NCI-H146 (cell line): Measurements from ENCODE around the gene GATA2.
A peak's percentile ranks its signal among the peaks of the same experiment; 100 is the strongest.

Source experiments
- DNase-seq: peaks from one replicate; lab custom pipeline; 2025; lab: John Stamatoyannopoulos, UW

GATA2 gene

GRCh38 chr3:128488636-128488990 is 4.4 kb downstream of the GATA2 start:
- DNase-seq, result no peak

DNA sequence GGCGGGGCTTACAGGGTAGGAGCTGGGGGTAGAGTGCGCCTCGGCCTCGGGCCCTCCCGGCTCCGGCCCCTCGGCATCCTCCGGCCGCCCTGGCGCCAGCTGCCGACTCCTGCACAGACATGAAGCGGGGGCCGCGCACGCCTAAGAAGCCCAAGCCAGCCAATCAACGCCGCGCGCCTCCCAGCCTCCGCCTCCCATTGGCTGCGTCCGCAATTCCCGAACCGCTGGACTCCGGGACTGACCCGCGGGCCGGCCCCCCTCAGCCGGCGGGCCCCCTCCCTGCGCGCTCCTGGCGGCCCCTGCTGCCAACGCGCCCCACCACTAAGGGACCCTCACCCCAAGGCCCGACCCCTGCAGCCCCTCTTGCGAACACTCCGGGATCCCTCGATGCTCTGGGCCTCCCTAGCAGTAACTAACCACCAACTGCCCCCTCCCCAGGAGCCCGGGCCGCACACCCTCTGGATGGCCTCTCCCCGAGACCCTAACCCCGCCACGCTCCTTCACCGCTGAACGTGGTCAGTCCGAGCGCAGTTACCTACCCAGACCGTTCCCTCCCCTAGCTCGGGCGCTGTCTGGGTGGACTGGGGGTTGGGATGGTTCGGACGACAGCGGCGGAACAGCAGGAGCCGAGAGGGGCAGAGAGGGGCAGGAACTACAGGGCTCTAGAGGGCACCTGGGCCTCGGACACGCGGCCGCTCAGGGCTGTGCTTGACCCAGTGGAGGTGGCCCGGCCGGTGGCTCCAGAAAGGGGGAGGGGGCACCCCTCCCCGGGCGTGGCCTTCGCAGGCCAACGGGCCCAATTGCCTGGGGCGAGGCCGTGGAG is 5.0 kb downstream of the GATA2 start:
- DNase-seq, result peak; percentile 94

DNA sequence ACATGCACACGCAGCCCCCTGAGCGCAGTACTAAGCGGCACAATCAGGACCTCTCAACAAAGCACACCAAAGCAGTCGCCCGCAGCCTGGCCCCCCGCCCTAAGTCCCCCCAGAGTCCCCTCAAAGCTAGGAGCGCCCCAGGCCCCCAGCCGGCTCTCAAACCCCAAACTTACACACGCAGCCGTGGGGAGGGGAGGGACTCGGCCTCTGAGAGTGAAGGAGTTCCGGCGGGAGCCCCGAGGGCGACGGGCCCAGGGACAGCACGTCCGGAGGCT is 5.5 kb downstream of the GATA2 start:
- no peak for DNase-seq

GRCh38 chr3:128486681-128487537 is 6.1 kb downstream of the GATA2 start:
- peak; percentile 59 for DNase-seq

GRCh38 chr3:128486205-128486628 is 6.8 kb downstream of the GATA2 start:
- DNase-seq, result no peak

DNA sequence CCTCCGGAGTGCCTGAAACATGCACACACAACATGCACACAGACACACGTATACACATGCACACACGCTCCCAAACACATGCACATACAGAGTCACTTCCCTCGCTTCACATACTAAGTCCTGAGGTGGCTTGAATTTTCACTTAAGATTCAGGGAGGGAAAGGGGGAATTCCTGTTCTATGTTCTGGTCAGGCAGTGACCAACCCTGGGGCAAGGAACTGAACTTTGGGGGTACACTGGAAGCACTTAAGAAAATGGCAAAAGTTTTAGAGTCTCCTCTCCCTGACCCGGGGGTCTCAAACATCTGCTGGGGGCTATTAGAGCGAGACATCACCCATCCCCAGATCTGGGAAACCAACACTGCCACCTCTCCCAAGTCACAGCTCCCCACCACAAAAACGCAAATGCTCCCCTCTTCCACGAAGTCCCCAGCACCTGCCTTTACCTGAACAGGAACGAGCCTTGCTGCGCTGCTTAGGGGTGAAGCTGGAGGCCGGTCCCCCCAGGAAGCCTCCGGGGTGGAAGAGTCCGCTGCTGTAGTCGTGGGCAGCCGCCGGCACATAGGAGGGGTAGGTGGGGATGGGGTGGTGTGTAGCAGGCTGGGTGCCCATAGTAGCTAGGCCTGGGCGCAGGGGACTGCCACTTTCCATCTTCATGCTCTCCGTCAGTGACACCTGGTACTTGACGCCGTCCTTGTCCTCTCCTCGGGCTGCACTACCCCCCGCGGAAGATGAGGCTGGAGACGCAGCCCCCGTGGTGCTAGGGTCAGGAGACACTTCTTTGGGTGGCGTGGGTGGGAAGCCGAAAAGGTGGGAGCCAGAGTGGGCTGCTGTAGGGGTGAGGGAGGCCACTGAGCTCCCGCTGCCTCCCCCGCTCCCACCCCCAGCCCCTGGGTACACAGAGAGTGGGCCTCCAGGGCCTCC is 7.5 kb downstream of the GATA2 start:
- no peak for DNase-seq

DNA sequence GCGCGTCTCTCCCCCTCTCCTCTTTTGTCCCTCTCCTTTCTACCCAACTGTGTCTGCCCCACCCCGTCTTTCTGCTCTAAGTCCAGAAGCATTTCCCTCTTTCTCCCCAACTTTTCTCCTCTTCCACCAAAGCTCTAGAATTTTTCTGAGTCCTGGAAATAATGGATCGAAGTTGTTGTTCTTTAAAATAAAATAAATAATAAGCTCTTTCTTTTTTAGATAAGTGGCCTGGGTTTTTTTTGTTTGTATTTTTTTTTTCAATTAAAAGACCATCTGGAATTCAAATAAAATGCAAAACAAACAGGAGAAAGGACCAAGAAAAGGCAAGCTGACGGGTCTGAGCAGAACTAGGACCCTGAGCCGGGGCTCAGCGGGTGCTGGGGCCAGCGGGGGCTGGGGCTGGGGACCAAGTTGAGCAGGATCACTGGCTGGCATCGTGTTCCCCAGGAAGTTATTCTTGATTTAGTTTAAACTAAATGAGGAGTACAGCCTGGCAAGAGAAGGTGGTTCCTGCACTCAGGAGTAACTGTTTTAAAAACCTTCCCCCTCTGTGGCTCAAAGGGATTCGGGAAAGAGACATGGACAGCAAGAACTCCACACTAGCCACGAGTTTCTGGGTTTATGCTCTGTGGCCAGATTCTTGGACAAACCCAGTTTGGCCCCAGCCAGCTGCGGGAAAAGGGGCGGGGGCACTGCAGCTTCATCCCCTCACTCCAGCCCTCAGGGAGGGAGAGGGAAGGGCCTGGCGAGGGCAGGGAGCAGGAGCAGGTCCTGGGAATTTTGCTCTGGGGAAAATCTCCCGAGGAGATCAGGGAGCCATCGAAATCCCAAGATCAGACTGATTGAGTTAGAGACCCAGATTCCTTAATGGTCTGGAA is 8.4 kb downstream of the GATA2 start:
- DNase-seq, result no peak

GRCh38 chr3:128483657-128484403 is 9.2 kb downstream of the GATA2 start:
- no peak for DNase-seq

DNA sequence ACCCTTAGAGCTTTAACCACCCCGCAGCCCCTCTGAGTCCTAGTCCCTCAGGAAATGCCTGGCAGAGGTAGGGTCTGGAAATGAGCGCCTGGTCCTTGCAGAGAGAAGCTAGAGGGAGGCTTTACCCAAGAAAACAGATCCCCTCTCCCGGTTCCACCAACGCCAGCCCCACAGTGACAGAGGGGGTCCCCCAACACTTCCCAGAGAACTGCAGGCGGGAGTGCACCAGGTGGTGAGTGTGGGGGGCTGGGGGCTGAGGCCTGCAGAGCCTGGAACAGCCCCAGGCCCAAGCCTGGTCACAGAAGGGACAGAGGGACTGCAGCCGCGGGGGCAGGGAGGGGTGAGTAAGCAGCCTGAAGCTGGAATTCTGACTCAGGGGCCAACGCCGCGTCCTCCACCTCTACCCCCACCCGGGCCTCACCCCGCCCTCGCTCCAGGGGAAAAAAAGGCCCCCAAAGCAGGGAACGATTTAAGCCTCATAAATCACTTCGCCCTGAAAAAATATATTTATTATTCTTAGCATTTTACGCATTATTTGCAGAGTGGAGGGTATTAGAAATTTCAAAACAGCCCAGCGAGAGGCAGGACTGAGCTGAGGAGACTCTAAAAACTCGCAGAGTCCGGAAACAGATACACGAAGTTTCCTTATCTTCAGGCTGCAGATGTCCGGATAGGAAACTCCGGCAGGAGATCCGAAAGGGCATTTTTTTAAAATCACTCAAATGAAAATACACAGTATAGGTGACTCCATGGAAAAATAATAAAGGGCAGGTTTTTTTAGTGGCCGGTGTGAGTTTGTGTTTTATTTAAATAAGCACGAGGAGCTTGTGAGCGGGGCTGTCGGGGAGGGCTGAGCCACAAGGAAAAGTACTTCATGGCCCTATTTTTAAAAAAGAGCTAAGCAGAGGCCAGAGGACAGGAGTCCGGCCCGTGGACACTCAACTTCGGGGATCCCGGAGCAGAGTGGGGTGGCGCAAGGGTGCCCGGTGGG is 10.0 kb downstream of the GATA2 start:
- DNase-seq, result no peak

DNA sequence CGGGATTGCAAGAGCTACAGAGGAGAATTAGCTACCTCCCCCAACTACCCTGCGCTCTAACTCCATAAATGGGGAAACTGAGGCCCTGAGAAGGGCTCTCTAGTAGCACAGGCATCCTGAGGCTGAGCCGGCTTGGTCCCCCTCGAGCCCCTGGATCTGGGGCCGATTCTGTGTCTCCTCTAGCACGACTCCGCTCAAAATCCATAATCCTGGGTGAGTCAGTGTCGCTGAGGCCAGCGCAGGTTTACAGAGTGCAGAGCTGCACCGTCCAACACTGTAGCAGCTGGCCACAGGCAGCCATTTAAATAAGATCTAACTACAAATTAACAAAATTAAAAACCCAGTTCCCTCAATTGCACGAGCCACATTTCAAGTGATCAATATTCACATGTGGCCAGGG is 10.8 kb downstream of the GATA2 start:
- no peak for DNase-seq

DNA sequence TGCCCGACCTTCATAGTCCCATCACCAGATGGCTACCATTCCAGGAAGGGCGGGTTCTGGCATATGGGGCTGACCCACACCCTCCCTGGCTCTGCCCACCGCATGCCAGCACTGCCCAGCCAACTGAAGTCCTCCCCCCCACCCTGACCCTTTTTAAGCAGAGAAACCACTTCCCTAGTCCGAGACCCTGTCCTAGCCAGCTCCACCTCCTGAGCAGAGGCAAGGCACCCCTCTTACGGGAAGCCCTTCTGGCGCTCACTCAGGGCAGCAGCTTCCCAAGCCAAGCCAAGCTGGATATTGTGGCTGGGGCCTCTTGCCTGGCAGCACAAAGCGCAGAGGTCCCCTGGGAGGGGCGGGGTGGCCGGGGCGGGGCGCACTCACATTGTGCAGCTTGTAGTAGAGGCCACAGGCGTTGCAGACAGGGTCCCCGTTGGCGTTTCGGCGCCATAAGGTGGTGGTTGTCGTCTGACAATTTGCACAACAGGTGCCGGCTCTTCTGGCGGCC is 11.5 kb downstream of the GATA2 start:
- DNase-seq, result no peak

DNA sequence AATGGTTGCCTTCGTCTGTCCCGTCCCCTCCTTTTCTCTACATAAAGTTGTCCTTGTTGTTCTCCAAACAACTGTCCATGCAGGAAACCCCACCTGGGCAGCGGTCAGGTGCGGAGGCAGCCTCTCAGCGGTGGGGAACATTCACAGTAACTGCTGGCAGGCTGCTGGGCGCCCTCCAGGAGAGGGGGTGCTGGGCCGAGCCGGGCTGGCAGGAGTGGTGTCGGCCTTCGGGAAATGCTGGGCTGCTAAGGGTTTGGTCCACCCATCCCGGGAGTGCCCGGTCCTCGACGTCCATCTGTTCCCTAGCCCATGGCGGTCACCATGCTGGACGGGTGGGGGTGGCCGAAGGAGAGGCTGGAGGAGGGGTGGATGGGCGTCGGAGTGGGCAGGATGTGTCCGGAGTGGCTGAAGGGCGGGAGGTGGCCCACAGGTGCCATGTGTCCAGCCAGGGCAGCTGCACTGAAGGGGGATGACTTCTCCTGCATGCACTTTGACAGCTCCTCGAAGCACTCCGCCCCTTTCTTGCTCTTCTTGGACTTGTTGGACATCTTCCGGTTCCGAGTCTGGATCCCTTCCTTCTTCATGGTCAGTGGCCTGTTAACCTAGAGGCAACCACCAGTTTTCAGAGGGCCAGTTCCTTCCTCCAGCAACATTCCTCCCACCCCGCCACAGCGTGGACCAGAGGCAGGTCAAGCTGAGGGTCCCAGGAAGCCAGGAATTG is 12.1 kb downstream of the GATA2 start:
- no peak for DNase-seq

- DNase-seq, result no peak
Observed at GRCh38 chr3:128480278-128480677, 12.7 kb downstream of the GATA2 start.

GRCh38 chr3:128479558-128480086 is 13.4 kb downstream of the GATA2 start:
- no peak for DNase-seq

DNA sequence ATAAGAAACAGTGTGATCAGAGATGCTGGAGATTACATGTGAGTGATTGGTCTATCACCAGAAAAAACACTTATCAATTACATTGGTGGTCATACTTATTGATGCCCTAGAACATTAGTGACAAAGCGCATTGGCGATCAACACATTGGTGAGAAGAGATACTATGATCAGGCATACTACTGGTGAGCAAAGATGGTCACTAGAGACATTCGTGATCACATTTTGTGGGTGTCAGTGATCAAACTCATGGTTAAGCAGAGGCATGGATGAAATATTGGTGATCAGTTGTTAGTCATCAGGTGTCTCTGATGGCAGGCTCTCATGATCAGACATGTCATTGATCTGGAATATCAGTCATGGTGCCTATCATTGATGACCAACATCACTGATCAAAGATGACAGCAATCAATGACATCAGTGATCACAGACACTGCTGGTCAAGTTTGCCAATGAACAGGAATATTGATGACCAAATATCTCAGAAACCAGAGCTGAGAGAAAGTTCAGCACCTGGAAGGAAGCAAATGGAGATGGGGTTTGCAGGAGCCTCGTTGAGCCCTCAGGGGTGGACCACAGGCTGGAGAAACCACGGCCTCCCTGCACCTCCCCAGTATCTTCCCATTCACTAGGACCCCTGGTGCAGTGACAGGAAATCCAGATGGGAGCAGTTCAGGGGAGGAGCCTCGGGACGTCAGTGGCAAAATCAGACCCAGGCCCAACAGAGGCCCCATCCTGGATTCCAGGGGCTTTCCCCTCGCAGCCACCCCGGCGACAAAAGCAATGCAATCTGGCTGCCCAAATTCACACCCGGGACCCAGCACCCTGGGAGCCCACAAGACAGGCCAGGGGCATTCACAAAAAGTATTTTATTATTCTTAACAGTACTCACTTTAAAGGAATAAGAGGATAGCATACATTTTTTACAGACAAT is 14.2 kb downstream of the GATA2 start:
- DNase-seq, result no peak

DNA sequence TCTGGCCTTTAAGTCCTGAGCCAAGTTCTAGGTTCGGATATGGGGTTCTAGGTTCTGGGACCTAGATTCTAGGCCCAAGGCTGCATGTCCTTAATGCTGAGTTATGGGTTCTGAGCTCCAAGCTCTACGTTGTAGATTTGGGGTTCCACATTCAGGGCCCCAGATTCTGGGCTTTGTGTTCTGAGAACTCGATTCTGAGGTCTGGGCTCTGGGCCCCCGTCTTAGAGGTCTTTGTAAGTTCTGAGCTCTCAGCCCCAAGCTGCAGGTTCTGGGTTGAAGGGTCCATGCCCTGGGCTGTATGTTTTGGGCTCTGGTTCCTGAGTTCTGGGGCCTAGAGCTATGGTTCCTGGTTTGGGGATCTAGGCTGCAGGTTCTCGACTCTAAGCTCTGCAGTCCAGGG is 16.3 kb downstream of the GATA2 start:
- DNase-seq, result no peak

- DNase-seq, result no peak
Observed at GRCh38 chr3:128475355-128475754, 17.6 kb downstream of the GATA2 start.
